Stimulated activated CD8-positive, alpha-beta memory T cell treated with anti-CD3 and anti-CD28 coated beads, Interleukin-4, amount 100 ng/mL, for 4 hours (primary cell): ENCODE data around the gene GPC6.
"Not testable (repeated sequence)": the region's sequence is repeated elsewhere in the genome, so short reads cannot be mapped to it uniquely, and the experiment has no call there.

ENCODE experiments used
- DNase-seq, 2 donors: peaks; one replicate each; pipeline ENCODE4 v3.0.0-alpha.2; 2020; ENCODE audit warnings: low read depth in 2 of 2, low spot score in 1 of 2

GPC6 gene

GRCh38 chr13:93425411-93425810 is 198.8 kb downstream of the GPC6 start:
- no peak for DNase-seq

- DNase-seq: no peak
These were observed 203.8 kb downstream of the GPC6 start for GRCh38 chr13:93430381-93430780.

- no peak for DNase-seq
These were observed 209.0 kb downstream of the GPC6 start for GRCh38 chr13:93435651-93436050.

GRCh38 chr13:93437081-93437480 is 210.5 kb downstream of the GPC6 start:
- DNase-seq: no peak

- no peak for DNase-seq
These were observed 219.6 kb downstream of the GPC6 start for GRCh38 chr13:93446238-93446637.

- no peak for DNase-seq
These were observed 223.6 kb downstream of the GPC6 start for GRCh38 chr13:93450191-93450621.

GRCh38 chr13:93450761-93451160 is 224.2 kb downstream of the GPC6 start:
- DNase-seq: no peak

GRCh38 chr13:93454676-93455235 is 228.1 kb downstream of the GPC6 start:
- not testable (repeated sequence) for DNase-seq

- no peak for DNase-seq
These were observed 229.3 kb downstream of the GPC6 start for GRCh38 chr13:93455861-93456260.

GRCh38 chr13:93460005-93460404 is 233.4 kb downstream of the GPC6 start:
- no peak for DNase-seq

- DNase-seq: no peak
These were observed 235.5 kb downstream of the GPC6 start for GRCh38 chr13:93462151-93462550.

GRCh38 chr13:93466502-93467036 is 240.0 kb downstream of the GPC6 start:
- DNase-seq: no peak

GRCh38 chr13:93467175-93467574 is 240.6 kb downstream of the GPC6 start:
- DNase-seq: no peak

GRCh38 chr13:93468433-93468832 is 241.8 kb downstream of the GPC6 start:
- DNase-seq: no peak

- no peak for DNase-seq
These were observed 245.7 kb downstream of the GPC6 start for GRCh38 chr13:93472296-93472695.

GRCh38 chr13:93472814-93473296 is 246.2 kb downstream of the GPC6 start:
- DNase-seq: no peak

GRCh38 chr13:93473441-93474270 is 247.0 kb downstream of the GPC6 start:
- DNase-seq: no peak

- DNase-seq: no peak
These were observed 249.6 kb downstream of the GPC6 start for GRCh38 chr13:93476175-93476574.

GRCh38 chr13:93477238-93477637 is 250.6 kb downstream of the GPC6 start:
- DNase-seq: no peak

- DNase-seq: no peak
These were observed 254.0 kb downstream of the GPC6 start for GRCh38 chr13:93480553-93481106.

GRCh38 chr13:93496117-93496516 is 269.5 kb downstream of the GPC6 start:
- DNase-seq: not testable (repeated sequence)
